Pancreas (tissue), 10 donors: ENCODE data around the gene ABCC1. TPM values are rescaled to one million over a fixed set of nuclear protein-coding genes. Genes with fewer than 3 reads are reported as not detected.
A peak's percentile ranks its signal among the peaks of the same experiment; 100 is the strongest.

Experiments
- ATAC-seq, 4 donors: fragments of 200-7000 bp; cut with Tn5 transposase; one replicate each; pipeline versions ENCODE4 v1.8.0 to v1.9.1; 2020; ENCODE audit warnings: mild to moderate bottlenecking in 4 of 4, moderate library complexity in 4 of 4
- DNase-seq, 6 donors: peaks; one replicate each; pipeline ENCODE4 v3.0.0-alpha.2; 2020
- FAIRE-seq: peaks from 2 replicates; lab custom pipeline; 2012; peaks lifted over from hg19 to GRCh38; lab: Jason Lieb, UNC
- H3K27ac ChIP-seq, 4 donors: fragments of 200-600 bp; sonication (generic); 1 replicate in 3 of 4; 2 replicates in 1 of 4; pipeline versions ENCODE4 v1.5.0 to v1.8.0; 2020
- H3K27me3 ChIP-seq, 4 donors: fragments of 200-600 bp; one replicate each; pipeline ENCODE4 v1.8.0; 2021
- H3K36me3 ChIP-seq, 3 donors: fragments of 200-600 bp; sonication (generic) in 1 of 3; one replicate each; pipeline versions ENCODE4 v1.5.0 to v1.8.0; 2020 to 2021
- H3K4me1 ChIP-seq, 3 donors: fragments of 200-600 bp; one replicate each; pipeline ENCODE4 v1.8.0; 2021
- H3K4me3 ChIP-seq, 4 donors: fragments of 200-600 bp; sonication (generic) in 2 of 4; one replicate each; pipeline versions ENCODE4 v1.5.0 to v1.8.0; 2020 to 2021
- H3K9me3 ChIP-seq, 4 donors: fragments of 200-600 bp; one replicate each; pipeline ENCODE4 v1.8.0; 2021
- CTCF ChIP-seq, 4 donors: fragments of 200-600 bp; sonication (generic) in 3 of 4; IDR thresholded peaks; one replicate each; pipeline versions ENCODE4 v1.5.0 to v1.8.0; 2021; ENCODE audit warnings: antibody characterized with exemption in 4 of 4
- WGBS, 2 donors: extraction: QIAGEN DNeasy Blood & Tissue Kit; methylation state at CpG; one replicate each; pipeline ENCODE4 v1.1.7; 2013; 5-methylcytosine and 5-hydroxymethylcytosine counted together
- intact Hi-C, 3 donors: fragments of 100-400 bp; cut with DNase I; formaldehyde crosslinking; loops; one replicate each; pipeline versions ENCODE4 v1.11.1 to v1.14.2; 2022
- polyA plus RNA-seq, 2 donors: library from polyadenylated mRNA; stranded (reverse); fragments of 200-250 nt; gene quantifications; one replicate each; pipeline ENCODE4 v1.2.3, GENCODE V29; 2013
- total RNA-seq, 6 donors: library from RNA; stranded (reverse); fragmentation: NEBNext Ultra II Directional in 4 of 6; extraction: Animal tissue kit (Norgen Biotek cat#: 25700) in 4 of 6; gene quantifications; one replicate each; pipeline versions ENCODE4 v1.2.1 to v1.2.4, GENCODE V29; 2021 to 2023
- donor health status: healthy with polysubstance abuse.
- donor health status: DM: no; HTN: no; CAD: no; lungs with moderate emphysema.
- donor health status: DM: no; HTN: no; CAD: no.
- donor health status: control.
- donor health status: control.
- donor health status: Bipolar disorder and iron deficiency.
- donor health status: DM: yes; HTN: yes; CAD: no.
- donor health status: DM: no; HTN: no; CAD: no.
- donor health status: DM: no; HTN: no; CAD: no.
- donor health status: DM: yes; HTN: yes; CAD: no.

ABCC1 gene
- total and polyA plus RNA-seq, 8 donors: 8.5 to 16.8 (median 12.0) TPM

- no peaks in the 10 kb centered on the region for H3K4me1 ChIP-seq
- no peak overlapping the region for H3K27ac ChIP-seq
- ATAC-seq: no peak
- intact Hi-C loops: no loop called here
- no peaks in the 10 kb centered on the region for H3K9me3 ChIP-seq
- no peak for TF ChIP-seq CTCF (IDR thresholded peaks at IDR 0.05)
- DNase-seq: no peak
- H3K4me3 ChIP-seq: no peak overlapping the region
- FAIRE-seq: no peak
- no peaks in the 10 kb centered on the region for H3K27me3 ChIP-seq
- H3K36me3 ChIP-seq: peaks cover 0 to 19% (median 0%) of the 10 kb centered on the region in 3 donors
- 90 to 94% methylated on average over 6 of the region's 6 CpGs for WGBS, 2 donors
Observed at GRCh38 chr16:16038950-16039349, 89.5 kb downstream of the ABCC1 start.

- Histone ChIP-seq H3K9me3 (no peaks in the 10 kb centered on the region), H3K27ac (no peak overlapping the region), H3K4me3 (no peak overlapping the region), H3K27me3 (no peaks in the 10 kb centered on the region), H3K36me3 (peaks cover 0 to 14% (median 0%) of the 10 kb centered on the region in 3 donors), H3K4me1 (no peaks in the 10 kb centered on the region)
- intact Hi-C loops: no loop called here
- no peak for ATAC-seq
- no peak for DNase-seq
- no peak for FAIRE-seq
- TF ChIP-seq CTCF (IDR thresholded peaks at IDR 0.05): no peak
- WGBS, 2 donors: 93% methylated on average over 10 of the region's 10 CpGs
Observed at GRCh38 chr16:16041196-16041892, 91.9 kb downstream of the ABCC1 start.

GRCh38 chr16:16042076-16042475 is 92.7 kb downstream of the ABCC1 start:
- Histone ChIP-seq H3K27ac (no peak overlapping the region), H3K36me3 (peaks cover 0 to 7% (median 0%) of the 10 kb centered on the region in 3 donors)
- intact Hi-C loops: no loop called here

GRCh38 chr16:16045296-16045695 is 95.9 kb downstream of the ABCC1 start:
- Histone ChIP-seq H3K4me1 (no peaks in the 10 kb centered on the region), H3K27me3 (no peaks in the 10 kb centered on the region), H3K4me3 (no peak overlapping the region), H3K36me3 (peaks cover 0 to 3% (median 0%) of the 10 kb centered on the region in 3 donors), H3K9me3 (no peaks in the 10 kb centered on the region), H3K27ac (no peak overlapping the region)
- no peak for FAIRE-seq
- intact Hi-C loops: no loop called here
- 77 to 82% methylated on average over 2 of the region's 2 CpGs for WGBS, 2 donors
- DNase-seq: no peak
- ATAC-seq: no peak
- TF ChIP-seq CTCF (IDR thresholded peaks at IDR 0.05): no peak

More at GRCh38 chr16:16042076-16042475, 92.7 kb downstream of the ABCC1 start:
- FAIRE-seq: no peak
- no peaks in the 10 kb centered on the region for H3K27me3 ChIP-seq
- DNase-seq: no peak
- no peaks in the 10 kb centered on the region for H3K9me3 ChIP-seq
- peak in 1 of 4 donors; percentile 34 for ATAC-seq
- no peak for TF ChIP-seq CTCF (IDR thresholded peaks at IDR 0.05)
- no peak overlapping the region for H3K4me3 ChIP-seq
- H3K4me1 ChIP-seq: no peaks in the 10 kb centered on the region
- WGBS, 2 donors: 95% methylated on average over 2 of the region's 2 CpGs

GRCh38 chr16:16045879-16046278 is 96.5 kb downstream of the ABCC1 start:
- peak in 1 of 4 donors; percentile 7 for TF ChIP-seq CTCF (IDR thresholded peaks at IDR 0.05)
- no peaks in the 10 kb centered on the region for H3K27me3 ChIP-seq
- H3K27ac ChIP-seq: no peak overlapping the region
- no peak overlapping the region for H3K4me3 ChIP-seq
- DNase-seq (peak in 1 of 6 donors; percentile 40), FAIRE-seq (no peak), ATAC-seq (peak in 2 of 4 donors; percentile 34 to 63)
- no peaks in the 10 kb centered on the region for H3K9me3 ChIP-seq
- peaks cover 0 to 3% (median 0%) of the 10 kb centered on the region in 3 donors for H3K36me3 ChIP-seq
- 93 to 96% methylated on average over 12 of the region's 12 CpGs for WGBS, 2 donors
- no peaks in the 10 kb centered on the region for H3K4me1 ChIP-seq
- intact Hi-C loops: no loop called here
